SK-N-SH (cell line): ENCODE measurements around the gene HELQ. TPM values are rescaled to one million over a fixed set of nuclear protein-coding genes. Genes with fewer than 3 reads are reported as not detected.
"Not testable (repeated sequence)": the region's sequence is repeated elsewhere in the genome, so short reads cannot be mapped to it uniquely, and the experiment has no call there.

Experiments used
- CTCF ChIA-PET: fragments of 300-600, 350-600 bp; formaldehyde crosslinking; extraction: SDS; loops from one replicate; lab custom pipeline; 2021; lab: Yijun Ruan, JAX
- POLR2A ChIA-PET: fragments of 350-600 bp; sonication (Branson Sonifier 250); formaldehyde crosslinking; extraction: SDS; loops from one replicate; lab custom pipeline; 2020; ENCODE audit warnings: antibody characterized with exemption, inconsistent platforms; lab: Yijun Ruan, JAX
- DNase-seq: peaks from one replicate; pipeline ENCODE4 v3.0.0; 2012
- H2AFZ ChIP-seq: fragments of 200-600 bp; sonication (generic); 2 replicates; pipeline ENCODE4 v1.8.1; 2016; ENCODE audit warnings: antibody characterized with exemption, mild to moderate bottlenecking, low read depth
- H3F3A ChIP-seq: fragments of 200-600 bp; sonication (generic); replicated peaks from 2 replicates; pipeline ENCODE3; 2016; ENCODE audit warnings: antibody characterized with exemption, mild to moderate bottlenecking; ENCODE audit not compliant: insufficient read depth
- H3K27ac ChIP-seq, 2 experiments: fragments of 200-500 bp in 1 of 2; fragments of 200-600 bp in 1 of 2; sonication (Bioruptor generic) in 1 of 2; sonication (generic), shearing (Covaris generic) in 1 of 2; 2 replicates each; pipeline versions ENCODE4 v1.5.1 to v1.6.1; 2014 to 2016; ENCODE audit warnings: low read depth in 2 of 2, inconsistent platforms in 1 of 2, low read length in 1 of 2, mild to moderate bottlenecking in 1 of 2, mixed read lengths in 1 of 2
- H3K27me3 ChIP-seq: fragments of 200-600 bp; sonication (generic), shearing (Covaris generic); 2 replicates; pipeline ENCODE4 v1.6.1; 2016; ENCODE audit warnings: mixed run types; ENCODE audit not compliant: insufficient read depth
- H3K36me3 ChIP-seq, 2 experiments: fragments of 200-500 bp in 1 of 2; fragments of 200-600 bp in 1 of 2; sonication (Bioruptor generic) in 1 of 2; sonication (generic) in 1 of 2; replicated peaks in 1 of 2; 2 replicates each; pipeline versions ENCODE3 to v1.5.1; 2014 to 2016; ENCODE audit warnings: low read length in 1 of 2, mild to moderate bottlenecking in 1 of 2; ENCODE audit not compliant: insufficient read depth in 2 of 2, control insufficient read depth in 1 of 2
- H3K4me1 ChIP-seq, 2 experiments: fragments of 200-500 bp in 1 of 2; fragments of 200-600 bp in 1 of 2; sonication (Bioruptor generic) in 1 of 2; sonication (generic), shearing (Covaris generic) in 1 of 2; 2 replicates each; pipeline versions ENCODE4 v1.5.1 to v1.6.1; 2014 to 2016; ENCODE audit warnings: low read depth in 1 of 2, low read length in 1 of 2, mixed run types in 1 of 2; ENCODE audit not compliant: insufficient read depth in 2 of 2, control insufficient read depth in 1 of 2
- H3K4me2 ChIP-seq: fragments of 200-600 bp; sonication (generic), shearing (Covaris generic); 2 replicates; pipeline ENCODE4 v1.6.1; 2017; ENCODE audit warnings: mixed run types
- H3K4me3 ChIP-seq, 2 experiments: fragments of 200-500 bp in 1 of 2; fragments of 200-600 bp in 1 of 2; sonication (Bioruptor generic) in 1 of 2; sonication (generic), shearing (Covaris generic) in 1 of 2; 2 replicates each; pipeline versions ENCODE4 v1.5.1 to v1.8.1; 2014 to 2016; ENCODE audit warnings: low read depth in 2 of 2, inconsistent platforms in 1 of 2, low read length in 1 of 2, mild to moderate bottlenecking in 1 of 2, mixed read lengths in 1 of 2, moderate library complexity in 1 of 2
- H3K79me2 ChIP-seq: fragments of 200-600 bp; sonication (generic); 2 replicates; pipeline ENCODE4 v1.8.1; 2017; ENCODE audit warnings: mild to moderate bottlenecking; ENCODE audit not compliant: insufficient read depth
- H3K9ac ChIP-seq: fragments of 200-600 bp; sonication (generic); 2 replicates; pipeline ENCODE4 v1.6.1; 2017; ENCODE audit warnings: mixed run types
- H3K9me2 ChIP-seq: fragments of 200-600 bp; sonication (generic); 2 replicates; pipeline ENCODE4 v1.6.1; 2017; ENCODE audit warnings: mixed run types
- H3K9me3 ChIP-seq: fragments of 200-600 bp; sonication (generic); 2 replicates; pipeline ENCODE4 v1.6.1; 2017; ENCODE audit warnings: mixed run types, mild to moderate bottlenecking, moderate library complexity
- H4K20me1 ChIP-seq: fragments of 200-600 bp; sonication (generic); 2 replicates; pipeline ENCODE4 v1.6.1; 2017; ENCODE audit warnings: mild to moderate bottlenecking, mixed run types; ENCODE audit not compliant: insufficient read depth
- EZH2phosphoT487 ChIP-seq: fragments of 200-600 bp; sonication (generic); IDR thresholded peaks from 2 replicates; pipeline ENCODE4 v1.6.1; 2017; ENCODE audit warnings: low read depth, mixed run types, mild to moderate bottlenecking, antibody characterized with exemption, moderate library complexity, borderline replicate concordance
- FOXJ3 ChIP-seq: sonication (generic); formaldehyde crosslinking; IDR thresholded peaks from 2 replicates; pipeline ENCODE4 v1.5.1; 2020; ENCODE audit warnings: mild to moderate bottlenecking, missing genetic modification reagents
- JUND ChIP-seq: IDR thresholded peaks from 2 replicates; pipeline ENCODE4 v1.4.0; 2012
- MAX ChIP-seq: IDR thresholded peaks from 2 replicates; pipeline ENCODE4 v1.4.0; 2012; ENCODE audit warnings: low read depth
- MXI1 ChIP-seq: IDR thresholded peaks from 2 replicates; pipeline ENCODE4 v1.6.1; 2012; ENCODE audit warnings: mild to moderate bottlenecking, low read depth, low read length, improper control_type of control experiment
- NFIC ChIP-seq: IDR thresholded peaks from 2 replicates; pipeline ENCODE4 v1.4.0; 2012; ENCODE audit warnings: borderline replicate concordance
- TCF12 ChIP-seq: IDR thresholded peaks from 2 replicates; pipeline ENCODE4 v1.4.0; 2012
- TEAD4 ChIP-seq: IDR thresholded peaks from 2 replicates; pipeline ENCODE4 v1.4.0; 2012; ENCODE audit warnings: mild to moderate bottlenecking, borderline replicate concordance; ENCODE audit not compliant: insufficient read depth
- ZBTB33 ChIP-seq: IDR thresholded peaks from 2 replicates; pipeline ENCODE4 v1.4.0; 2012; ENCODE audit warnings: low read depth, borderline replicate concordance
- WGBS: methylation state at CpG from one replicate; pipeline ENCODE4 v1.1.6; 2017; ENCODE audit warnings: low lambda C conversion rate; 5-methylcytosine and 5-hydroxymethylcytosine counted together
- polyA plus RNA-seq, 3 experiments: library from polyadenylated mRNA; depleted of rRNA; stranded (reverse); fragments of >200 nt; gene quantifications; 2 replicates each; pipeline ENCODE4 v1.2.3, GENCODE V29; 2012

The HELQ gene
- polyA plus RNA-seq, 1 of the 3 experiments (the other 2 are of a cell fraction): 7.2 TPM

GRCh38 chr4:83504503-83504902 is 48.9 kb upstream of the HELQ start:
- Histone ChIP-seq H3K4me2 (no peak overlapping the region), H3K9me2 (no peaks in the 10 kb centered on the region), H4K20me1 (no peaks in the 10 kb centered on the region), H3K4me1 (no peaks in the 10 kb centered on the region), H3K4me3 (no peak overlapping the region), H3K79me2 (no peaks in the 10 kb centered on the region), H3F3A (no peaks in the 10 kb centered on the region), H3K9me3 (no peaks in the 10 kb centered on the region), H3K36me3 (no peaks in the 10 kb centered on the region), H3K27me3 (peaks cover 9% of the 10 kb centered on the region; the same call in 1 of the 2 replicates), H3K9ac (no peak overlapping the region), H3K27ac (no peak overlapping the region), H2AFZ (no peak overlapping the region)
- ChIA-PET CTCF (no interaction called here), POLR2A (no interaction called here)
- 39% methylated on average over 4 of the region's 4 CpGs for WGBS
- no peak for DNase-seq
- TF ChIP-seq FOXJ3 (CRISPR knock-in tag) (no peak), TEAD4 (no peak), MXI1 (no peak)

GRCh38 chr4:83503974-83504373 is 48.4 kb upstream of the HELQ start:
- no peak for DNase-seq
- Histone ChIP-seq H3K9ac (no peak overlapping the region), H3K4me1 (no peaks in the 10 kb centered on the region), H3K27me3 (peaks cover 14% of the 10 kb centered on the region; the same call in 1 of the 2 replicates), H3K4me3 (no peak overlapping the region), H3K4me2 (no peak overlapping the region), H3K9me2 (no peaks in the 10 kb centered on the region), H3K27ac (no peak overlapping the region), H4K20me1 (no peaks in the 10 kb centered on the region), H3K9me3 (no peaks in the 10 kb centered on the region), H3K36me3 (no peaks in the 10 kb centered on the region), H3K79me2 (no peaks in the 10 kb centered on the region), H2AFZ (no peak overlapping the region), H3F3A (no peaks in the 10 kb centered on the region)
- CTCF ChIA-PET: no interaction called here
- POLR2A ChIA-PET: no interaction called here
- TF ChIP-seq EZH2phosphoT487 (no peak), NFIC (no peak), TEAD4 (no peak), JUND (no peak), MAX (no peak), TCF12 (no peak), ZBTB33 (no peak)

GRCh38 chr4:83501671-83502070 is 46.0 kb upstream of the HELQ start:
- H3K36me3 ChIP-seq, H4K20me1 ChIP-seq, H3K4me3 ChIP-seq, H3K9ac ChIP-seq, H3K4me1 ChIP-seq, H3K9me2 ChIP-seq, POLR2A ChIA-PET, DNase-seq, H3K4me2 ChIP-seq, H3F3A ChIP-seq, H3K9me3 ChIP-seq, H3K79me2 ChIP-seq, H2AFZ ChIP-seq, H3K27ac ChIP-seq: not testable (repeated sequence)
- peaks cover 15% of the 10 kb centered on the region; the same call in 1 of the 2 replicates for H3K27me3 ChIP-seq
- WGBS: 15% methylated on average over 3 of the region's 3 CpGs
- CTCF ChIA-PET: interaction anchor here (0.6 to 1.1 kb wide), 2 partner anchors 10 to 33 kb away, joined by 3 read pairs; no protein-coding TSS in a partner anchor
